Fibroblast of lung (primary cell): ENCODE data around the gene SPPL3. TPM values are rescaled to one million over a fixed set of nuclear protein-coding genes. Genes with fewer than 3 reads are reported as not detected.

Experiments used
- DNase-seq, 2 donors: peaks; one replicate each; pipeline versions ENCODE4 v3.0.0 to v3.0.0-alpha.2; 2010; ENCODE audit warnings: low read depth in 2 of 2
- H2AFZ ChIP-seq: 2 replicates; pipeline ENCODE4 v1.5.1; 2012; ENCODE audit warnings: low read length, control low read depth, inconsistent platforms
- H3K27ac ChIP-seq: 2 replicates; pipeline ENCODE4 v1.5.1; 2011; ENCODE audit warnings: low read length, control low read depth; ENCODE audit not compliant: insufficient read depth
- H3K27me3 ChIP-seq: 2 replicates; pipeline ENCODE4 v1.5.1; 2011; ENCODE audit warnings: mild to moderate bottlenecking, low read length; ENCODE audit not compliant: control insufficient read depth, insufficient read depth
- H3K36me3 ChIP-seq: 2 replicates; pipeline ENCODE4 v1.5.1; 2011; ENCODE audit warnings: low read length; ENCODE audit not compliant: control insufficient read depth, insufficient read depth
- H3K4me1 ChIP-seq: 2 replicates; pipeline ENCODE4 v1.5.1; 2011; ENCODE audit warnings: low read length; ENCODE audit not compliant: control insufficient read depth, insufficient read depth; ENCODE audit errors: extremely low read depth
- H3K4me2 ChIP-seq: 2 replicates; pipeline ENCODE4 v1.5.1; 2011; ENCODE audit warnings: low read length, control low read depth; ENCODE audit not compliant: insufficient read depth; ENCODE audit errors: extremely low read depth
- H3K4me3 ChIP-seq, 4 experiments: fragments of 200-600 bp in 1 of 4; sonication (generic) in 1 of 4; replicated peaks in 1 of 4; 2 replicates each; pipeline ENCODE4 v1.5.1; 2011 to 2016; ENCODE audit warnings: low read length in 4 of 4, low read depth in 3 of 4, mild to moderate bottlenecking in 3 of 4, control low read depth in 2 of 4, inconsistent platforms in 1 of 4, mixed read lengths in 1 of 4; ENCODE audit not compliant: insufficient read depth in 1 of 4; ENCODE audit errors: control extremely low read depth in 1 of 4
- H3K79me2 ChIP-seq: 2 replicates; pipeline ENCODE4 v1.5.1; 2012; ENCODE audit warnings: mild to moderate bottlenecking, low read length, inconsistent platforms; ENCODE audit not compliant: control insufficient read depth, insufficient read depth
- H3K9ac ChIP-seq: 2 replicates; pipeline ENCODE4 v1.5.1; 2011; ENCODE audit warnings: mild to moderate bottlenecking, low read length, control low read depth; ENCODE audit not compliant: insufficient read depth
- H3K9me3 ChIP-seq: 2 replicates; pipeline ENCODE4 v1.5.1; 2012; ENCODE audit warnings: low read depth, low read length; ENCODE audit not compliant: control insufficient read depth, insufficient read depth
- H4K20me1 ChIP-seq: 2 replicates; pipeline ENCODE4 v1.5.1; 2011; ENCODE audit warnings: low read length; ENCODE audit not compliant: control insufficient read depth, insufficient read depth; ENCODE audit errors: extremely low read depth
- EZH2 ChIP-seq: IDR thresholded peaks from 2 replicates; pipeline ENCODE4 v1.5.1; 2012; ENCODE audit warnings: low read length, control low read depth, mild to moderate bottlenecking; ENCODE audit errors: missing control alignments
- polyA plus RNA-seq, 2 donors: library from polyadenylated mRNA; depleted of rRNA in 1 of 2; stranded (reverse) in 1 of 2; unstranded in 1 of 2; fragments of >200 nt; gene quantifications; 2 replicates each; pipeline ENCODE4 v1.2.1, GENCODE V29; 2011 to 2012; ENCODE audit warnings: missing spikeins in 1 of 2
- total RNA-seq: library from RNA; depleted of rRNA; stranded (reverse); fragments of >200 nt; gene quantifications from 2 replicates; pipeline ENCODE4 v1.2.1, GENCODE V29; 2014
- TF ChIP-seq, protein P1 (sequence below), 2 donors: IDR thresholded peaks in 1 of 2; conservative IDR thresholded peaks in 1 of 2; 1 replicate in 1 of 2; 2 replicates in 1 of 2; pipeline ENCODE4 v1.5.1; 2011 to 2012; ENCODE audit warnings: low read length in 2 of 2, control low read depth in 1 of 2, inconsistent platforms in 1 of 2, low read depth in 1 of 2, mild to moderate bottlenecking in 1 of 2

Gene SPPL3
- total and polyA plus RNA-seq, 2 donors (not counting 1 experiment from before 2014, with no cell fraction given): 7.1 to 41.4 TPM

DNA sequence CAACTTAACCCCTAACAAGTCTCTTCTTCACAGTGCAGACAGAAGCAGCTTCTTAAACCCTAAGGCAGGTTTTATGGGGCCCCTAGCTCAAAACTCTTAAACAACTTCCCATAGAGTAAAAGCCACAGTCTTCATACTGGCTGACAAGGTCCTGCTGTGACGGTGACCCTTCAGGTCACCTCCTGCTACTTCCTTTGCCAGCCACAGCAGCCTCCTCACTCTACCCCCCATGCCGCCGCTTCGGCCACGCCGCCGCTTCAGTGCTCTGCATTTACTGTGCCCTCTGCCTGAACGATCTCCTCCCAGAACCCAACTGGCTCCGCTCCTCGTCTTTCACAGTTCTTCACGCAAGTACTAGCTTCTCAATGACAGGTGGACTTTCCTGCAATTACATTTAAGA is 133.1 kb downstream of the SPPL3 start:
- no peaks in the 10 kb centered on the region for H3K27me3 ChIP-seq
- H3K9me3 ChIP-seq: no peaks in the 10 kb centered on the region
- H3K79me2 ChIP-seq: no peaks in the 10 kb centered on the region
- H2AFZ ChIP-seq: no peak overlapping the region
- H3K27ac ChIP-seq: no peak overlapping the region
- no peaks in the 10 kb centered on the region for H4K20me1 ChIP-seq
- H3K36me3 ChIP-seq: peaks cover 6% of the 10 kb centered on the region
- no peak overlapping the region for H3K4me3 ChIP-seq
- no peak overlapping the region for H3K4me2 ChIP-seq
- DNase-seq: no peak
- H3K9ac ChIP-seq: no peak overlapping the region
- H3K4me1 ChIP-seq: no peaks in the 10 kb centered on the region
- TF ChIP-seq EZH2: no peak
- TF ChIP-seq, protein P1, sequence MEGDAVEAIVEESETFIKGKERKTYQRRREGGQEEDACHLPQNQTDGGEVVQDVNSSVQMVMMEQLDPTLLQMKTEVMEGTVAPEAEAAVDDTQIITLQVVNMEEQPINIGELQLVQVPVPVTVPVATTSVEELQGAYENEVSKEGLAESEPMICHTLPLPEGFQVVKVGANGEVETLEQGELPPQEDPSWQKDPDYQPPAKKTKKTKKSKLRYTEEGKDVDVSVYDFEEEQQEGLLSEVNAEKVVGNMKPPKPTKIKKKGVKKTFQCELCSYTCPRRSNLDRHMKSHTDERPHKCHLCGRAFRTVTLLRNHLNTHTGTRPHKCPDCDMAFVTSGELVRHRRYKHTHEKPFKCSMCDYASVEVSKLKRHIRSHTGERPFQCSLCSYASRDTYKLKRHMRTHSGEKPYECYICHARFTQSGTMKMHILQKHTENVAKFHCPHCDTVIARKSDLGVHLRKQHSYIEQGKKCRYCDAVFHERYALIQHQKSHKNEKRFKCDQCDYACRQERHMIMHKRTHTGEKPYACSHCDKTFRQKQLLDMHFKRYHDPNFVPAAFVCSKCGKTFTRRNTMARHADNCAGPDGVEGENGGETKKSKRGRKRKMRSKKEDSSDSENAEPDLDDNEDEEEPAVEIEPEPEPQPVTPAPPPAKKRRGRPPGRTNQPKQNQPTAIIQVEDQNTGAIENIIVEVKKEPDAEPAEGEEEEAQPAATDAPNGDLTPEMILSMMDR (conservative IDR thresholded peaks at IDR 0.05 in 1 of 2, IDR thresholded peaks at IDR 0.05 in 1 of 2; ENCODE audit: low read depth in 1 of 2, low read length in 2 of 2): no peak

DNA sequence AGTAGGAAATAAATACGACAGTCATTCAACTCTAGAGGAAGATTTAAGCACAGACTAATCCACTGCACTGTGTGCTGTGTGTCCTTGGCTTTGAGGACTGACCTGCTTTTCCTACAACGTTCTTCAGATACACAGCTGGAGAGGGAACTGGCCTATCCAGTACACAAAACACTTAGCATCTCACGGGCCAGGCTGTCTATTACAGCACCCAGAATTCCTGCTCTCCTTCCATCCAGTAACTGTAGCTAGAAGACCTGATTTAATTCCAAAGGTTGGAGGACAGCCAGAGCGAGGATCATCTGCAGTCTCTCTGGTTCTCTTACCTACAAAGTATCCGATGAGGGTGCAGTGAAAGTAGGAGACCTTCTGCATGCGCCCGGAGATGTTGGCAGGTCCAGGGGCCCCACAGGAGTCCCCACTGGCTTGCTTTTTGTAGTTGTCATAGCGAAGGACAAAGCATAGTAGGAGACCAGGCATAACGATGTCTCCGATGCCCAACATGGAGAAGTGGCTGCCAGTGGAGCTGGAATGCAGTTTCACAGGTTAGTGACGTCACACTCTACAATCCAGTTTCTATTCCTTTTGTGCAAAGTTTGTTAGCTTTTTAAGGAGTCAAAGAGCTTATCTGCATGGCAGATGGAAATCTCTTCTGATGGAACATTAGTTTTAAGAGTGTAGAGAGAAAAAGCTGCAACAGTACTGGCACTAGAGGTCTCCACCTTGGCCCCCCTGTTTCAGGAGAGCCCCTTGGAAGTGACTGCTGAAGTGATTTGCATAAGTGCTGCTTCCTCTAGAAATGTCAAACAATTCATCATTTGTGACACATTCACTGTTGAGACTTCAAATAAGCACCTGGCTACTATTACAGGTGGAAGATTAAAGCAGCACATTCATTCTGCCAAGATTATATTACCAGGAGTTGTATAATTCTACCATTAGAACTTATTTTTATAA is 136.8 kb downstream of the SPPL3 start:
- Histone ChIP-seq H3K27ac (no peak overlapping the region), H3K4me3 (no peak overlapping the region), H2AFZ (no peak overlapping the region), H3K79me2 (no peaks in the 10 kb centered on the region), H4K20me1 (no peaks in the 10 kb centered on the region), H3K9ac (no peak overlapping the region), H3K27me3 (no peaks in the 10 kb centered on the region), H3K4me2 (no peak overlapping the region), H3K36me3 (peaks cover 12% of the 10 kb centered on the region), H3K9me3 (no peaks in the 10 kb centered on the region), H3K4me1 (no peaks in the 10 kb centered on the region)
- no peak for DNase-seq
- TF ChIP-seq EZH2: no peak
- TF ChIP-seq, protein P1 (conservative IDR thresholded peaks at IDR 0.05 in 1 of 2, IDR thresholded peaks at IDR 0.05 in 1 of 2; ENCODE audit: low read depth in 1 of 2, low read length in 2 of 2): no peak

DNA sequence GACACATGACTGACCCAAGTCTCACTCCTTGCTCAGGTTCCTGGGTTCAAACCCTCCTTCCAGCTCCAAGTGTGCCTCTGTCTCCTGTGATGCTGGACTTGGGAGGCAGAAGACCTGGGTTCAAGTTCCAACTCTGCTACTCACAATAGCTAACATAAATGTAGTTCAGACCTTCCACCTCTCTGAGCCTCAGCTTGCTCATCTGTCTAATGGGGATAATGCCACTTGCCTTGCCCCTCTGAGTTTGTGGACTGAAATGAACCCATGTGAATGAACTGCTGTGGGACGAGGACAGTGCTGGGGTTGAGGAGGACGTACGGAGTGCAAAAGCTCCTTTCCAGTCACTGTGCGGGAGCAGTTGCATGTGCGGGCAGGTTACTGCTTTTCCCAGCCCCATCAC is 137.6 kb downstream of the SPPL3 start:
- H3K79me2 ChIP-seq: no peaks in the 10 kb centered on the region
- no peak for DNase-seq
- no peaks in the 10 kb centered on the region for H4K20me1 ChIP-seq
- H3K27me3 ChIP-seq: no peaks in the 10 kb centered on the region
- no peaks in the 10 kb centered on the region for H3K4me1 ChIP-seq
- no peak overlapping the region for H3K27ac ChIP-seq
- H3K4me2 ChIP-seq: no peak overlapping the region
- peaks cover 12% of the 10 kb centered on the region for H3K36me3 ChIP-seq
- no peak overlapping the region for H3K4me3 ChIP-seq
- no peak for TF ChIP-seq EZH2
- TF ChIP-seq, protein P1 (conservative IDR thresholded peaks at IDR 0.05 in 1 of 2, IDR thresholded peaks at IDR 0.05 in 1 of 2; ENCODE audit: low read depth in 1 of 2, low read length in 2 of 2): no peak
- H2AFZ ChIP-seq: no peak overlapping the region
- H3K9me3 ChIP-seq: no peaks in the 10 kb centered on the region
- no peak overlapping the region for H3K9ac ChIP-seq
